H7 (cell line): ENCODE measurements around the gene ADH1C. TPM values are rescaled to one million over a fixed set of nuclear protein-coding genes. Genes with fewer than 3 reads are reported as not detected.
"Not testable (repeated sequence)": the region's sequence is repeated elsewhere in the genome, so short reads cannot be mapped to it uniquely, and the experiment has no call there.

Experiments used
- DNase-seq: peaks from one replicate; pipeline ENCODE4 v3.0.0; 2012
- H3K27me3 ChIP-seq: 2 replicates; pipeline ENCODE4 v1.6.0; 2011; ENCODE audit warnings: mild to moderate bottlenecking, low read length; ENCODE audit not compliant: control insufficient read depth, insufficient read depth
- H3K36me3 ChIP-seq: replicated peaks from 2 replicates; pipeline ENCODE4 v1.5.1; 2011; ENCODE audit warnings: low read length; ENCODE audit not compliant: control insufficient read depth, insufficient read depth
- H3K4me3 ChIP-seq: 2 replicates; pipeline ENCODE4 v1.5.1; 2011; ENCODE audit warnings: low read depth, mild to moderate bottlenecking, control low read depth, low read length, moderate library complexity; ENCODE audit not compliant: insufficient read depth
- total RNA-seq: library from RNA; depleted of rRNA; stranded (reverse); fragments of >200 nt; shearing (Covaris generic); gene quantifications from 2 replicates; pipeline ENCODE4 v1.2.3, GENCODE V29; 2014

Gene ADH1C
- total RNA-seq, 1 experiment from 2014 or later = not detected

DNA sequence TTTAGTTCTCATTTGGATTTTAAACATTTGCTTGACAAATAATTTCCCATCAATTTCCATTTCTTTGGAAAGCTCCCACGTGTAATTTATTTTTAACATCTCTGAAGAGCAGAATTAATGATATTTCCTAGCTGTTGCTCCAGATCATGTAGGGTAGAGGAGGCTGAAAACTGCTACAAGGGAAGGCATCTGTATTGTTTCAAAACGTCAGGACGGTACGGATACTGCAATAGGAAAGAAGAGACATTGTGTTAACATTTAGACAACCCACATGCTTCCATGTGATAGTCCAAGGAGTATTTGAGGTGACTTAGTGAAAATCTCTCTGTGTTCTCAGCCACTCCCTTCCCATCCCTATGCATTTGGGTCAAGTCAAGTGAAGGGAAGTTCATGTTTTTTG is 16.0 kb downstream of the ADH1C start:
- no peaks in the 10 kb centered on the region; the same call in 1 of the 2 replicates for H3K27me3 ChIP-seq
- H3K4me3 ChIP-seq = no peak overlapping the region
- H3K36me3 ChIP-seq = no peaks in the 10 kb centered on the region
- no peak for DNase-seq

DNA sequence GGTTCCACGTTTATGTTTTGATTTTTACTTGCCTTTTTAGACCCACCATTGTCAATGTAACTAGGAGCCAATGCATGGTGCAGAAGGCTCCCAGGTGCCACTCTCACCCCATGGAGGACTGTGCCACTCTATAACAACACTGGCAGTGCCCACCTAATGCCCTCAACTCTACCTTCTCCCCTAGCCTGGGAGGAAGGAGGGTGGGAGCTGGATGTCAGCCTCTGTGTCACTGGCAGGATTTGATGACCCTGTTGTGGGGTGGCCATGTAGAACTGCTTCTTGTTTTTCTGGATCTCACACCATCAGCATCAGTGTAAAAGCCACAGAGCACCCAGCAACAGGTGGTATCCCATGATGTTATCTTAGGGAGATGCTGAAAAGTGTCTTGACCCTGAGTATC is 17.7 kb downstream of the ADH1C start:
- no peak for DNase-seq

DNA sequence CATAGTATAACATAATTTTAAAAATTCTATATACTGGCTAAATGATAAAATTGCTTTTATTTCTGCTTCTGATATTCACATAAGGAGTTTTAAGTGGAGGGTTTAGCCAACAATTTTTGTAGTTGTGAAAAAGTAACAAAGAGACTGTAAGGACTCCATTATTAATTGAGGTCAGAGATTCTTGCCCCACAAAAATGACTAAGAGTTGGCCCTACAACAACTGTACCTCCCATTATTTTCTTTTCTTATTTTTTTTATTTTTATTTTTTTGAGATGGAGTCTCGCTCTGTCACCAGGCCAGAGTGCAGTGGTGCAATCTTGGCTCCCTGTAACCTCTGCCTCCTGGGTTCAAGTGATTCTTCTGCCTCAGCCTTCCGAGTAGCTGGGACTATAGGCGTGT is 21.9 kb downstream of the ADH1C start:
- H3K27me3 ChIP-seq = no peaks in the 10 kb centered on the region; the same call in 1 of the 2 replicates
- DNase-seq = no peak
- H3K36me3 ChIP-seq = no peaks in the 10 kb centered on the region
- H3K4me3 ChIP-seq = no peak overlapping the region

More for the DNA sequence above, 17.7 kb downstream of the ADH1C start:
- Histone ChIP-seq H3K27me3 (no peaks in the 10 kb centered on the region; the same call in 1 of the 2 replicates), H3K4me3 (no peak overlapping the region), H3K36me3 (no peaks in the 10 kb centered on the region)

GRCh38 chr4:99329876-99330275 is 22.7 kb downstream of the ADH1C start:
- Histone ChIP-seq H3K27me3 (no peaks in the 10 kb centered on the region; the same call in 1 of the 2 replicates), H3K36me3 (no peaks in the 10 kb centered on the region), H3K4me3 (no peak overlapping the region)
- DNase-seq = no peak

- H3K4me3 ChIP-seq = no peak overlapping the region
- H3K27me3 ChIP-seq = no peaks in the 10 kb centered on the region
- DNase-seq = no peak
- no peaks in the 10 kb centered on the region for H3K36me3 ChIP-seq
Observed at GRCh38 chr4:99324979-99325378, 27.6 kb downstream of the ADH1C start.

DNA sequence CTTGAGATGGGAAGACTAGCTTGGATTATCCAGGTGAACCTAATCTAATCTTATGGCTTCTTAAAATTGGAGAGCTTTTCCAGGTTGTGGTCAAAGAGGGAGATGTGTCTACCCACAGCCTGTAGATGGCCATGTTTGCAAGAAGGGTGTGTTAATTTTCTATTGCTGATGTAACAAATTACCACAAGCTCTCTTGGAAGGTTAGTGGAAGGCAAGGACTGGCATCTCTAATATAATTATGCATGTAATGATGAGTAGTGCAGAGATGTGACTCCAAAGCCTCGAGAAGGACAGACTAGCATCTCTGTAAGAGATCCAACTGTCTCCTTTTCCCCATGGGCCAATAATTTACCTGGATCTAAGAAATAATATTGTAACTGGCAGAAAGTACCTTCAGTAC is 28.2 kb downstream of the ADH1C start:
- Histone ChIP-seq H3K27me3 (no peaks in the 10 kb centered on the region), H3K4me3 (no peak overlapping the region), H3K36me3 (no peaks in the 10 kb centered on the region)
- no peak for DNase-seq

DNA sequence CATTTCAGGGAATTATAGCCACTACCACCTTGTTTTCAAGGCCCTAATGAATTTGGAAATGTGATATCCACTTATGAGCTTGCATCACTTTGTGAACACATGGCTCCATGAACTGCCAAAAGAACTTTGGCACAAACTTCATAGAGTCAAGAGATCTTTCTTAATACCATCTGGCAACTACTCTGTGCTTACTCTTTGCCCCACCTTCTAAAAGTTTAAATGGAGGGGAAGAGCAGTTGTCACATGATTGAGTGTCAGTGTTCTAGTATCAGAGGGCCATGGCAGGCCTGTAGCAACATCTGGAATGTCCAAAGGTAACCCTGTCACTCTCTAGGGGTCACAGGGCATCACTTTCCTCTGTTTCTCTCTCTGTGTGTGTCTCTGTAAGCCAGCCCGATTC is 28.8 kb downstream of the ADH1C start:
- no peak overlapping the region for H3K4me3 ChIP-seq
- H3K27me3 ChIP-seq = no peaks in the 10 kb centered on the region
- no peak for DNase-seq
- no peaks in the 10 kb centered on the region for H3K36me3 ChIP-seq

GRCh38 chr4:99321241-99322191 is 31.0 kb downstream of the ADH1C start, which contains the start of gene ADH1B:
Gene ADH1B (minus strand): TSS chr4:99321401. CDS start chr4:99321331, 70 bp downstream.
- H3K36me3 ChIP-seq = no peaks in the 10 kb centered on the region
- DNase-seq = no peak
- no peak within 1 kb of the TSS for H3K4me3 ChIP-seq

GRCh38 chr4:99317811-99318210 is 34.7 kb downstream of the ADH1C start:
- H3K4me3 ChIP-seq, DNase-seq, H3K27me3 ChIP-seq, H3K36me3 ChIP-seq: not testable (repeated sequence)

More at GRCh38 chr4:99321241-99322191, 31.0 kb downstream of the ADH1C start, which contains the start of gene ADH1B:
- no peaks in the 10 kb centered on the region for H3K27me3 ChIP-seq

- H3K4me3 ChIP-seq = no peak overlapping the region
- H3K27me3 ChIP-seq = no peaks in the 10 kb centered on the region
- no peaks in the 10 kb centered on the region for H3K36me3 ChIP-seq
- DNase-seq = no peak
Observed at GRCh38 chr4:99317354-99317753, 35.2 kb downstream of the ADH1C start.

GRCh38 chr4:99315839-99316238 is 36.7 kb downstream of the ADH1C start:
- DNase-seq = no peak
- H3K4me3 ChIP-seq = no peak overlapping the region
- H3K27me3 ChIP-seq = no peaks in the 10 kb centered on the region
- no peaks in the 10 kb centered on the region for H3K36me3 ChIP-seq

DNA sequence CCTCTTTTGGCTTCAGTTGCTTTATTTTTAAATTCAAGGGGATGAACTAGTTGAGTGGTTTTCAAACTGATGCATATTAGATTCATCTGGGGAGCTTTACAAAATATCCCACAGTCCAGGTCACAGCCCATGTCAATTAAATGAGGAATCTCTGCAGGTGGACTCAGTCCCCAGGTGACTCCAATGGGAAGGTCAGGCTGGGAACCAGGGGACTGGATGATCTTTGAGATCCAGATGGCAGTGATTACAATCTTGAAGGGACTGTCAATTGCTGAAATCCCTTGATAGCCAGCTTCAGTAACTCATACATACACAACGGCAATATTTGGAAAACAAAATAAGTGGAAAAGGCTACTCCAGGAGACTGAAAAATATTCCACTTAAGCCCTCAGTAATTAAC is 38.3 kb downstream of the ADH1C start:
- no peaks in the 10 kb centered on the region for H3K36me3 ChIP-seq
- H3K27me3 ChIP-seq = no peaks in the 10 kb centered on the region
- no peak overlapping the region for H3K4me3 ChIP-seq
- no peak for DNase-seq

GRCh38 chr4:99310389-99310788 is 42.2 kb downstream of the ADH1C start:
- no peaks in the 10 kb centered on the region for H3K36me3 ChIP-seq
- no peak for DNase-seq
- no peaks in the 10 kb centered on the region for H3K27me3 ChIP-seq
- no peak overlapping the region for H3K4me3 ChIP-seq

DNA sequence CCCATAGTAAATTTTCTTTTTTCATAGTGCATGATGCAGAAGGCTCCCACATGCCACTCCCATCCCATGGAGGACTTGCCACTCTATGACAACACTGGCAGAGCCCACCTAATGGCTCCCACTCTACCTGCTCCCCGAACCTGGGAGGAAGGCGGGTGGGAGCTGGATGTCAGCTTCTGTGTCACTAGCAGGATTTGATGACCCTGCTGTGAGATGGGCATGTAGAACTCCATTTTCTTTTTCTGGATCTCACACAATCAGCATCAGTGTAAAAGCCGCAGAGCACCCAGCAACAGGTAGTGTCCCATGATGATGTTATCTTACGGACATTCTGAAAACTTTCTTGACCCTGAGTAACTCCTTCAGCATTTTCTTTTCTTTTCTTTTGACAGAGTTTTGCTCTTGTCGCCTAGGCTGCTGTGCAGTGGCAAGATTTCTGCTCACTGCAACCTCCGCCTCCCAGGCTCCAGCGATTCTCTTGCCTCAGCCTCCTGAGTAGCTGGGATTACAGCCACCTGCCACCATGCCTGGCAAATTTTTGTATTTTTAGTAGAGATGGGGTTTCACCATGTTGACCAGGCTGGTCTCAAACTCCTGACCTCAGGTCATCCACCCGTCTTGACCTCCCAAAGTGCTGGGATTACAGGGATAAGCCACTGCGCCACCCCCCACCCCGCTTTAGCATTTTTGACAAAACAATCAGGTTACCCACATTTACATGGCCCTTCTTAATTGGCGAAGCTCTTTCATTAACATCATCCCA is 46.7 kb downstream of the ADH1C start:
- no peak overlapping the region for H3K4me3 ChIP-seq
- no peak for DNase-seq
- no peaks in the 10 kb centered on the region for H3K27me3 ChIP-seq
- no peaks in the 10 kb centered on the region for H3K36me3 ChIP-seq
